Hippocampal formation (tissue), 2 donors: ENCODE measurements around the gene ATG4B.

Experiments used
- DNase-seq, 2 donors: peaks; one replicate each; lab custom pipeline; 2025; lab: John Stamatoyannopoulos, UW

ATG4B gene

GRCh38 chr2:241666627-241667400, 29.3 kb downstream of the ATG4B start:
- no peak for DNase-seq

GRCh38 chr2:241668354-241668753, 30.9 kb downstream of the ATG4B start:
- DNase-seq: no peak

- no peak for DNase-seq
Measured at GRCh38 chr2:241668839-241669238, 31.3 kb downstream of the ATG4B start.

- no peak for DNase-seq
Measured at GRCh38 chr2:241670333-241671110, 33.0 kb downstream of the ATG4B start.

GRCh38 chr2:241671457-241672240, 34.2 kb downstream of the ATG4B start:
- no peak for DNase-seq

GRCh38 chr2:241672243-241673188, 35.0 kb downstream of the ATG4B start:
- no peak for DNase-seq

GRCh38 chr2:241673189-241673663, 35.7 kb downstream of the ATG4B start:
- DNase-seq: no peak

- DNase-seq: peak in 1 of 2 donors; percentile 9
Measured at GRCh38 chr2:241673797-241674725, 36.6 kb downstream of the ATG4B start.

GRCh38 chr2:241675885-241676284, 38.4 kb downstream of the ATG4B start:
- DNase-seq: no peak

GRCh38 chr2:241676665-241677064, 39.2 kb downstream of the ATG4B start:
- no peak for DNase-seq

- no peak for DNase-seq
Measured at GRCh38 chr2:241677392-241677791, 39.9 kb downstream of the ATG4B start.

- no peak for DNase-seq
Measured at GRCh38 chr2:241678307-241678706, 40.8 kb downstream of the ATG4B start.

GRCh38 chr2:241678784-241679540, 41.5 kb downstream of the ATG4B start:
- no peak for DNase-seq

GRCh38 chr2:241680044-241680443, 42.6 kb downstream of the ATG4B start:
- no peak for DNase-seq

- DNase-seq: no peak
Measured at GRCh38 chr2:241680827-241681599, 43.5 kb downstream of the ATG4B start.

GRCh38 chr2:241686324-241686649, 48.8 kb downstream of the ATG4B start:
- DNase-seq: no peak

GRCh38 chr2:241686650-241687425, 49.3 kb downstream of the ATG4B start, which contains the start of gene DTYMK:
Gene DTYMK, minus strand, starts transcription at chr2:241686815. Its CDS starts 32 bp downstream, at chr2:241686783.
- DNase-seq: peak; percentile 94 to 95

GRCh38 chr2:241689306-241689705, 51.8 kb downstream of the ATG4B start:
- DNase-seq: no peak
